AG04450 (cell line): ENCODE measurements around the gene RAB40C. TPM values are rescaled to one million over a fixed set of nuclear protein-coding genes. Genes with fewer than 3 reads are reported as not detected.

ENCODE experiments used
- CTCF ChIA-PET: fragments of 300-600, 350-600 bp; formaldehyde crosslinking; extraction: SDS; loops from one replicate; lab custom pipeline; 2022; ENCODE audit warnings: antibody characterized with exemption, inconsistent platforms; lab: Charles Lee
- POLR2A ChIA-PET: fragments of 350-600 bp; formaldehyde crosslinking; extraction: SDS; loops from one replicate; lab custom pipeline; 2021; ENCODE audit warnings: antibody characterized with exemption, inconsistent platforms; lab: Yijun Ruan, JAX
- DNase-seq: peaks from one replicate; pipeline ENCODE4 v3.0.0-alpha.2; 2011; ENCODE audit warnings: low read depth, low spot score
- H3K27ac ChIP-seq: one replicate; pipeline ENCODE4 v1.5.1; 2012; ENCODE audit warnings: low read depth, low read length, control low read depth
- H3K27me3 ChIP-seq: one replicate; pipeline ENCODE4 v1.6.0; 2012; ENCODE audit warnings: low read length; ENCODE audit not compliant: control insufficient read depth, insufficient read depth
- H3K4me3 ChIP-seq: 2 replicates; pipeline ENCODE4 v1.5.1; 2011; ENCODE audit warnings: mild to moderate bottlenecking, low read depth, low read length, control low read depth
- H3K9me3 ChIP-seq: 2 replicates; pipeline ENCODE4 v1.5.1; 2012; ENCODE audit warnings: low read length; ENCODE audit not compliant: control insufficient read depth, insufficient read depth
- CTCF ChIP-seq: IDR thresholded peaks from 2 replicates; pipeline ENCODE4 v1.5.1; 2011; ENCODE audit warnings: low read depth, low read length, control low read depth, inconsistent platforms
- polyA plus RNA-seq: library from polyadenylated mRNA; depleted of rRNA; stranded (reverse); fragments of >200 nt; gene quantifications from 2 replicates; pipeline ENCODE4 v1.2.3, GENCODE V29; 2011

Gene RAB40C
- polyA plus RNA-seq, 1 experiment: 4.2 TPM

- CTCF ChIA-PET: no interaction called here
- POLR2A ChIA-PET: interaction anchor here (0.7 kb wide), 1 partner anchor 550 kb away, joined by 3 read pairs; no protein-coding TSS in a partner anchor
Measured at GRCh38 chr16:646679-647172, 56.9 kb downstream of the RAB40C start.

GRCh38 chr16:647173-647902 is 57.5 kb downstream of the RAB40C start:
- DNase-seq: no peak
- POLR2A ChIA-PET: interaction anchor here (0.8 kb wide), 1 partner anchor 12 kb away, joined by 14 read pairs; no protein-coding TSS in a partner anchor
- H3K9me3 ChIP-seq: no peaks in the 10 kb centered on the region; the same call in 1 of the 2 replicates
- no peak overlapping the region for H3K27ac ChIP-seq
- TF ChIP-seq CTCF: no peak
- CTCF ChIA-PET: no interaction called here
- H3K4me3 ChIP-seq: no peak overlapping the region
- no peaks in the 10 kb centered on the region for H3K27me3 ChIP-seq

More at GRCh38 chr16:646679-647172, 56.9 kb downstream of the RAB40C start:
- no peaks in the 10 kb centered on the region; the same call in 1 of the 2 replicates for H3K9me3 ChIP-seq
- H3K27me3 ChIP-seq: no peaks in the 10 kb centered on the region
- no peak overlapping the region for H3K4me3 ChIP-seq
- H3K27ac ChIP-seq: no peak overlapping the region
- TF ChIP-seq CTCF: no peak
- DNase-seq: no peak

GRCh38 chr16:648071-648780 is 58.4 kb downstream of the RAB40C start:
- Histone ChIP-seq H3K9me3 (no peaks in the 10 kb centered on the region; the same call in 1 of the 2 replicates), H3K4me3 (peak overlapping the region; percentile 67), H3K27me3 (no peaks in the 10 kb centered on the region), H3K27ac (peak overlapping the region; percentile 61)
- ChIA-PET CTCF (no interaction called here), POLR2A (interaction anchor here (0.8 kb wide), 1 partner anchor 11 kb away, joined by 14 read pairs; no protein-coding TSS in a partner anchor)
- peak; percentile 29 for TF ChIP-seq CTCF
- no peak for DNase-seq

GRCh38 chr16:648781-649589 is 59.1 kb downstream of the RAB40C start, which contains the start of gene WDR90:
Gene WDR90 (plus strand): TSS chr16:649365. CDS start chr16:649417, 52 bp downstream.
- H3K4me3 ChIP-seq: peak within 1 kb of the TSS; percentile 67
- peak within 1 kb of the TSS; percentile 61 for H3K27ac ChIP-seq
- peak; percentile 65 for DNase-seq
- no peak for TF ChIP-seq CTCF
- H3K27me3 ChIP-seq: no peaks in the 10 kb centered on the region
- POLR2A ChIA-PET: interaction anchor here (0.8 to 1.0 kb wide), 2 partner anchors 13 to 110 kb away, joined by 5 to 6 read pairs; partner anchors contain the start of gene METTL26
- H3K9me3 ChIP-seq: no peaks in the 10 kb centered on the region; the same call in 1 of the 2 replicates
- CTCF ChIA-PET: interaction anchor here (0.6 kb wide), 1 partner anchor 9 kb away, joined by 4 read pairs; no protein-coding TSS in a partner anchor
